SU-DHL-6 (cell line): ENCODE data around the gene PRKAB2.
"Not testable (repeated sequence)": the region's sequence is repeated elsewhere in the genome, so short reads cannot be mapped to it uniquely, and the experiment has no call there.

Experiments
- H2AFZ ChIP-seq: fragments of 200-600 bp; sonication (generic); 2 replicates; pipeline ENCODE4 v1.6.1; 2014; ENCODE audit warnings: low read depth, mild to moderate bottlenecking, moderate library complexity, mixed read lengths, antibody characterized with exemption, low read length; ENCODE audit not compliant: severe bottlenecking
- H3F3A ChIP-seq: fragments of 200-600 bp; shearing (Covaris generic); 2 replicates; pipeline ENCODE4 v1.6.0; 2016; ENCODE audit warnings: antibody characterized with exemption, mild to moderate bottlenecking; ENCODE audit not compliant: insufficient read depth
- H3K27ac ChIP-seq: fragments of 200-600 bp; sonication (generic); 2 replicates; pipeline ENCODE4 v1.5.1; 2016; ENCODE audit warnings: low read depth, mild to moderate bottlenecking, low read length, moderate library complexity, mixed read lengths
- H3K27me3 ChIP-seq: fragments of 200-600 bp; sonication (generic), shearing (Covaris generic); 2 replicates; pipeline ENCODE4 v1.6.0; 2014; ENCODE audit warnings: mild to moderate bottlenecking, low read length
- H3K36me3 ChIP-seq: fragments of 200-600 bp; sonication (generic); 2 replicates; pipeline ENCODE4 v1.6.1; 2014; ENCODE audit warnings: mild to moderate bottlenecking, low read length, mixed read lengths
- H3K4me2 ChIP-seq: fragments of 300-600, 200-600 bp; shearing (Covaris generic), sonication (generic); 2 replicates; pipeline ENCODE4 v1.6.0; 2014; ENCODE audit warnings: low read length, low read depth, mild to moderate bottlenecking; ENCODE audit not compliant: poor library complexity, severe bottlenecking
- H3K4me3 ChIP-seq: fragments of 200-600 bp; sonication (generic); 2 replicates; pipeline ENCODE4 v1.5.1; 2014; ENCODE audit warnings: antibody characterized with exemption, low read length, mild to moderate bottlenecking, mixed read lengths; ENCODE audit not compliant: insufficient read depth, poor library complexity, severe bottlenecking
- H3K79me2 ChIP-seq: fragments of 200-600 bp; sonication (generic); 2 replicates; pipeline ENCODE4 v1.6.1; 2014; ENCODE audit warnings: mild to moderate bottlenecking, low read length, moderate library complexity; ENCODE audit not compliant: insufficient read depth
- H3K9ac ChIP-seq: fragments of 200-600 bp; sonication (generic); 2 replicates; pipeline ENCODE4 v1.7.0; 2014; ENCODE audit warnings: mild to moderate bottlenecking, low read length
- H3K9me2 ChIP-seq: fragments of 200-600 bp; sonication (generic); replicated peaks from 2 replicates; pipeline ENCODE4 v1.6.1; 2014; ENCODE audit warnings: low read length; ENCODE audit not compliant: insufficient read depth
- H3K9me3 ChIP-seq: fragments of 200-600 bp; sonication (generic); 2 replicates; pipeline ENCODE4 v1.6.1; 2014; ENCODE audit warnings: low read length, mixed read lengths; ENCODE audit not compliant: insufficient read depth
- H4K20me1 ChIP-seq: fragments of 200-600 bp; sonication (generic); 2 replicates; pipeline ENCODE4 v1.6.1; 2014; ENCODE audit warnings: low read depth, mild to moderate bottlenecking, antibody characterized with exemption, low read length, moderate library complexity, mixed read lengths
- EZH2phosphoT487 ChIP-seq: fragments of 200-600 bp; sonication (generic), shearing (Covaris generic); conservative IDR thresholded peaks from 2 replicates; pipeline ENCODE4 v1.6.1; 2018; ENCODE audit warnings: mild to moderate bottlenecking, antibody characterized with exemption, low read length, moderate library complexity, mixed read lengths
- TF ChIP-seq, protein P1 (sequence below): fragments of 200-600 bp; sonication (generic); IDR thresholded peaks from one replicate; pipeline ENCODE4 v1.5.1; 2017; ENCODE audit warnings: antibody characterized with exemption, mild to moderate bottlenecking, low read length, moderate library complexity; ENCODE audit not compliant: insufficient read depth, poor library complexity, severe bottlenecking

PRKAB2 gene

GRCh38 chr1:147109041-147109440, 63.2 kb downstream of the PRKAB2 start:
- Histone ChIP-seq H2AFZ (no peak overlapping the region), H3K9ac (no peak overlapping the region)

GRCh38 chr1:147106407-147106881, 65.8 kb downstream of the PRKAB2 start:
- H2AFZ ChIP-seq, H3K9me2 ChIP-seq, H3F3A ChIP-seq, H3K27me3 ChIP-seq, H3K9me3 ChIP-seq, H3K4me2 ChIP-seq, H4K20me1 ChIP-seq, H3K27ac ChIP-seq, H3K9ac ChIP-seq, H3K4me3 ChIP-seq, H3K36me3 ChIP-seq, H3K79me2 ChIP-seq: not testable (repeated sequence)

More at GRCh38 chr1:147109041-147109440, 63.2 kb downstream of the PRKAB2 start:
- Histone ChIP-seq H3K79me2 (no peaks in the 10 kb centered on the region), H3F3A (no peaks in the 10 kb centered on the region), H3K27me3 (no peaks in the 10 kb centered on the region), H3K4me2 (no peak overlapping the region), H3K27ac (no peak overlapping the region), H3K36me3 (no peaks in the 10 kb centered on the region), H3K9me2 (no peaks in the 10 kb centered on the region), H4K20me1 (no peaks in the 10 kb centered on the region), H3K9me3 (no peaks in the 10 kb centered on the region), H3K4me3 (no peak overlapping the region)
- TF ChIP-seq, protein P1, sequence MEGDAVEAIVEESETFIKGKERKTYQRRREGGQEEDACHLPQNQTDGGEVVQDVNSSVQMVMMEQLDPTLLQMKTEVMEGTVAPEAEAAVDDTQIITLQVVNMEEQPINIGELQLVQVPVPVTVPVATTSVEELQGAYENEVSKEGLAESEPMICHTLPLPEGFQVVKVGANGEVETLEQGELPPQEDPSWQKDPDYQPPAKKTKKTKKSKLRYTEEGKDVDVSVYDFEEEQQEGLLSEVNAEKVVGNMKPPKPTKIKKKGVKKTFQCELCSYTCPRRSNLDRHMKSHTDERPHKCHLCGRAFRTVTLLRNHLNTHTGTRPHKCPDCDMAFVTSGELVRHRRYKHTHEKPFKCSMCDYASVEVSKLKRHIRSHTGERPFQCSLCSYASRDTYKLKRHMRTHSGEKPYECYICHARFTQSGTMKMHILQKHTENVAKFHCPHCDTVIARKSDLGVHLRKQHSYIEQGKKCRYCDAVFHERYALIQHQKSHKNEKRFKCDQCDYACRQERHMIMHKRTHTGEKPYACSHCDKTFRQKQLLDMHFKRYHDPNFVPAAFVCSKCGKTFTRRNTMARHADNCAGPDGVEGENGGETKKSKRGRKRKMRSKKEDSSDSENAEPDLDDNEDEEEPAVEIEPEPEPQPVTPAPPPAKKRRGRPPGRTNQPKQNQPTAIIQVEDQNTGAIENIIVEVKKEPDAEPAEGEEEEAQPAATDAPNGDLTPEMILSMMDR: no peak
- TF ChIP-seq EZH2phosphoT487: no peak

DNA sequence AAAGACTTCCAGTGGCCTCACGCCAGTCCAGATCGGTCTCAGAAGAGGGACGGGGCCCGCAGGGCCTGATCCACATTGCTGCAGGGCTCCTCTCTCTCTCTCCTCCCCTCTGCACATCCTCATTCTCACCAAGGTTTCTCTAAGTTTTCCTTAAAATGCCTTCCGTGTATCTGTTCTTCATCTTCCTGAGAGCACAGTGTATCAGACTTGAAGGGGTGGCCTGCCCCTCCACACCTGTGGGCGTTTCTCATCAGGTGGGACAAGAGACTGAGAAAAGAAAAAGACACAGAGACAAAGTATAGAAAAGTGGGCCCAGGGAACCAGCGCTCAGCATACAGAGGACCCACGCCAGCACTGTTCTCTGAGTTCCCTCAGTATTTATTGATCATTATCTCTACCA, 66.4 kb downstream of the PRKAB2 start:
- H4K20me1 ChIP-seq: no peaks in the 10 kb centered on the region
- H3K9me3 ChIP-seq: no peaks in the 10 kb centered on the region
- H3K9ac ChIP-seq: no peak overlapping the region
- H3K27ac ChIP-seq: no peak overlapping the region
- H3K79me2 ChIP-seq: no peaks in the 10 kb centered on the region
- H2AFZ ChIP-seq: no peak overlapping the region
- no peaks in the 10 kb centered on the region for H3K9me2 ChIP-seq
- H3F3A ChIP-seq: no peaks in the 10 kb centered on the region
- H3K36me3 ChIP-seq: no peaks in the 10 kb centered on the region
- no peak for TF ChIP-seq EZH2phosphoT487
- no peak overlapping the region for H3K4me3 ChIP-seq
- no peaks in the 10 kb centered on the region for H3K27me3 ChIP-seq
- H3K4me2 ChIP-seq: no peak overlapping the region
